Tibial nerve (tissue), 4 donors: ENCODE results near the gene GAA. TPM values are rescaled to one million over a fixed set of nuclear protein-coding genes. Genes with fewer than 3 reads are reported as not detected.

Source experiments
- DNase-seq, 2 donors: peaks; one replicate each; pipeline ENCODE4 v3.0.0-alpha.2; 2019; ENCODE audit warnings: low spot score in 2 of 2
- H3K27ac ChIP-seq, 4 donors: fragments of 200-600 bp; sonication (generic) in 3 of 4; one replicate each; pipeline ENCODE4 v1.5.1; 2017 to 2019; ENCODE audit warnings: mild to moderate bottlenecking in 1 of 4
- H3K27me3 ChIP-seq, 2 donors: fragments of 200-600 bp; sonication (generic) in 1 of 2; one replicate each; pipeline versions ENCODE4 v1.5.1 to v1.6.0; 2017 to 2019
- H3K36me3 ChIP-seq, 3 donors: fragments of 200-600 bp; sonication (generic); one replicate each; pipeline ENCODE4 v1.5.1; 2018 to 2019
- H3K4me1 ChIP-seq, 4 donors: fragments of 200-600 bp; sonication (generic) in 3 of 4; one replicate each; pipeline ENCODE4 v1.5.1; 2017 to 2019
- H3K4me3 ChIP-seq, 4 donors: fragments of 200-600 bp; sonication (generic) in 3 of 4; one replicate each; pipeline ENCODE4 v1.5.1; 2017 to 2019; ENCODE audit warnings: mild to moderate bottlenecking in 1 of 4, moderate library complexity in 1 of 4
- H3K9me3 ChIP-seq, 4 donors: fragments of 200-600 bp; sonication (generic) in 3 of 4; one replicate each; pipeline ENCODE4 v1.5.1; 2017 to 2019
- CTCF ChIP-seq, 5 experiments: fragments of 200-600 bp in 3 of 5; fragments of 450-650 bp in 2 of 5; sonication (generic) in 3 of 5; IDR thresholded peaks; one replicate each; pipeline ENCODE4 v1.5.1; 2016 to 2019; ENCODE audit warnings: antibody characterized with exemption in 5 of 5, mild to moderate bottlenecking in 3 of 5, moderate library complexity in 2 of 5
- EP300 ChIP-seq, 2 donors: sonication (generic); formaldehyde crosslinking; IDR thresholded peaks; one replicate each; pipeline ENCODE4 v1.6.1; 2017; ENCODE audit warnings: antibody characterized with exemption in 2 of 2, mild to moderate bottlenecking in 1 of 2
- POLR2A ChIP-seq, 2 donors: fragments of 450-650 bp; IDR thresholded peaks; one replicate each; pipeline ENCODE4 v1.6.1; 2017; ENCODE audit warnings: antibody characterized with exemption in 2 of 2, mild to moderate bottlenecking in 2 of 2, moderate library complexity in 2 of 2
- WGBS, 2 donors: methylation state at CpG; one replicate each; pipeline ENCODE4 v1.1.5; 2018; 5-methylcytosine and 5-hydroxymethylcytosine counted together
- total RNA-seq, 4 donors: library from RNA; depleted of rRNA; stranded (reverse); fragments of >200 nt; gene quantifications; one replicate each; pipeline ENCODE4 v1.1.0, GENCODE V29; 2016

The GAA gene
- total RNA-seq, 4 donors from 2014 or later: 52.7 to 81.9 (median 67.8) TPM

- Histone ChIP-seq H3K27me3 (no peaks in the 10 kb centered on the region), H3K36me3 (peaks cover 0 to 77% (median 0%) of the 10 kb centered on the region in 3 donors), H3K4me1 (no peaks in the 10 kb centered on the region), H3K4me3 (no peak overlapping the region), H3K9me3 (peaks cover 0 to 6% (median 0%) of the 10 kb centered on the region in 4 donors), H3K27ac (no peak overlapping the region)
- no peak for DNase-seq
- WGBS, 2 donors: 87 to 94% methylated on average over 8 to 12 of the region's 13 CpGs
- TF ChIP-seq EP300 (IDR thresholded peaks at IDR 0.05): no peak
- TF ChIP-seq CTCF (IDR thresholded peaks at IDR 0.05): no peak
- no peak for TF ChIP-seq POLR2A (IDR thresholded peaks at IDR 0.05)
Measured at GRCh38 chr17:80116921-80117380, 15.6 kb downstream of the GAA start.

GRCh38 chr17:80117491-80118401 lies 16.4 kb downstream of the GAA start:
- 85 to 89% methylated on average over 20 to 29 of the region's 31 CpGs for WGBS, 2 donors
- H3K27me3 ChIP-seq: no peaks in the 10 kb centered on the region
- TF ChIP-seq EP300 (IDR thresholded peaks at IDR 0.05): no peak
- TF ChIP-seq CTCF (IDR thresholded peaks at IDR 0.05): no peak
- TF ChIP-seq POLR2A (IDR thresholded peaks at IDR 0.05): no peak
- no peak overlapping the region for H3K27ac ChIP-seq
- H3K4me3 ChIP-seq: no peak overlapping the region
- peaks cover 0 to 69% (median 0%) of the 10 kb centered on the region in 3 donors for H3K36me3 ChIP-seq
- no peaks in the 10 kb centered on the region for H3K4me1 ChIP-seq
- H3K9me3 ChIP-seq: peaks cover 0 to 6% (median 0%) of the 10 kb centered on the region in 4 donors
- DNase-seq: no peak

- Histone ChIP-seq H3K4me3 (no peak overlapping the region), H3K4me1 (no peaks in the 10 kb centered on the region), H3K27me3 (no peaks in the 10 kb centered on the region), H3K36me3 (peaks cover 0 to 59% (median 0%) of the 10 kb centered on the region in 3 donors), H3K9me3 (peaks cover 0 to 6% (median 0%) of the 10 kb centered on the region in 4 donors), H3K27ac (no peak overlapping the region)
- no peak for DNase-seq
- WGBS, 2 donors: 84 to 85% methylated on average over 29 to 33 of the region's 35 CpGs
- TF ChIP-seq EP300 (IDR thresholded peaks at IDR 0.05) (no peak), POLR2A (IDR thresholded peaks at IDR 0.05) (no peak), CTCF (IDR thresholded peaks at IDR 0.05) (no peak)
Measured at GRCh38 chr17:80118601-80119270, 17.4 kb downstream of the GAA start.

- Histone ChIP-seq H3K36me3 (peaks cover 0 to 55% (median 0%) of the 10 kb centered on the region in 3 donors), H3K4me3 (no peak overlapping the region), H3K4me1 (no peaks in the 10 kb centered on the region), H3K9me3 (peaks cover 0 to 6% (median 0%) of the 10 kb centered on the region in 4 donors), H3K27me3 (peaks cover 0 to 4% of the 10 kb centered on the region in 2 donors), H3K27ac (no peak overlapping the region)
- WGBS, 2 donors: 87 to 97% methylated on average over 19 to 24 of the region's 24 CpGs
- no peak for DNase-seq
- no peak for TF ChIP-seq CTCF (IDR thresholded peaks at IDR 0.05)
- TF ChIP-seq POLR2A (IDR thresholded peaks at IDR 0.05): no peak
- no peak for TF ChIP-seq EP300 (IDR thresholded peaks at IDR 0.05)
Measured at GRCh38 chr17:80119271-80119791, 17.9 kb downstream of the GAA start.
